ENCODE results near the gene GAR1.
"Not testable (repeated sequence)": the region's sequence is repeated elsewhere in the genome, so short reads cannot be mapped to it uniquely, and the experiment has no call there.

GRCh38 chr4:109859426-109860300 is 44.1 kb downstream of the GAR1 start:
- not testable (repeated sequence) for TF ChIP-seq CTCF, POLR2A, EP300 (IDR thresholded peaks at IDR 0.05)
